Measurements from ENCODE around the gene SLC6A7.

Gene SLC6A7

GRCh38 chr5:150181766-150182545 is 7.9 kb upstream of the SLC6A7 start:
- H3K36me3 ChIP-seq (ENCODE audit: low read depth), result no peaks in the 10 kb centered on the region
- no peak overlapping the region for H3K27ac ChIP-seq (ENCODE audit: poor library complexity, severe bottlenecking)
- no peak for ATAC-seq (ENCODE audit: low read depth)
- H3K4me3 ChIP-seq (ENCODE audit: severe bottlenecking), result no peak overlapping the region
- no peaks in the 10 kb centered on the region for H3K27me3 ChIP-seq (ENCODE audit: insufficient read depth, poor library complexity, severe bottlenecking)
- TF ChIP-seq, protein P1, sequence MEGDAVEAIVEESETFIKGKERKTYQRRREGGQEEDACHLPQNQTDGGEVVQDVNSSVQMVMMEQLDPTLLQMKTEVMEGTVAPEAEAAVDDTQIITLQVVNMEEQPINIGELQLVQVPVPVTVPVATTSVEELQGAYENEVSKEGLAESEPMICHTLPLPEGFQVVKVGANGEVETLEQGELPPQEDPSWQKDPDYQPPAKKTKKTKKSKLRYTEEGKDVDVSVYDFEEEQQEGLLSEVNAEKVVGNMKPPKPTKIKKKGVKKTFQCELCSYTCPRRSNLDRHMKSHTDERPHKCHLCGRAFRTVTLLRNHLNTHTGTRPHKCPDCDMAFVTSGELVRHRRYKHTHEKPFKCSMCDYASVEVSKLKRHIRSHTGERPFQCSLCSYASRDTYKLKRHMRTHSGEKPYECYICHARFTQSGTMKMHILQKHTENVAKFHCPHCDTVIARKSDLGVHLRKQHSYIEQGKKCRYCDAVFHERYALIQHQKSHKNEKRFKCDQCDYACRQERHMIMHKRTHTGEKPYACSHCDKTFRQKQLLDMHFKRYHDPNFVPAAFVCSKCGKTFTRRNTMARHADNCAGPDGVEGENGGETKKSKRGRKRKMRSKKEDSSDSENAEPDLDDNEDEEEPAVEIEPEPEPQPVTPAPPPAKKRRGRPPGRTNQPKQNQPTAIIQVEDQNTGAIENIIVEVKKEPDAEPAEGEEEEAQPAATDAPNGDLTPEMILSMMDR (IDR thresholded peaks at IDR 0.05; ENCODE audit: poor library complexity, severe bottlenecking), result no peak
- H3K9me3 ChIP-seq (ENCODE audit: severe bottlenecking), result no peaks in the 10 kb centered on the region
- DNase-seq (ENCODE audit: low spot score), result no peak
- no peaks in the 10 kb centered on the region for H3K4me1 ChIP-seq (ENCODE audit: insufficient read depth, poor library complexity, severe bottlenecking)

GRCh38 chr5:150182774-150183173 is 7.1 kb upstream of the SLC6A7 start:
- no peaks in the 10 kb centered on the region for H3K4me1 ChIP-seq (ENCODE audit: insufficient read depth, poor library complexity, severe bottlenecking)
- H3K27ac ChIP-seq (ENCODE audit: poor library complexity, severe bottlenecking), result no peak overlapping the region
- no peaks in the 10 kb centered on the region for H3K9me3 ChIP-seq (ENCODE audit: severe bottlenecking)
- H3K36me3 ChIP-seq (ENCODE audit: low read depth), result no peaks in the 10 kb centered on the region
- H3K27me3 ChIP-seq (ENCODE audit: insufficient read depth, poor library complexity, severe bottlenecking), result peaks cover 2% of the 10 kb centered on the region
- DNase-seq (ENCODE audit: low spot score), result no peak
- H3K4me3 ChIP-seq (ENCODE audit: severe bottlenecking), result no peak overlapping the region
- ATAC-seq (ENCODE audit: low read depth), result no peak
- TF ChIP-seq, protein P1 (IDR thresholded peaks at IDR 0.05; ENCODE audit: poor library complexity, severe bottlenecking), result no peak

DNA sequence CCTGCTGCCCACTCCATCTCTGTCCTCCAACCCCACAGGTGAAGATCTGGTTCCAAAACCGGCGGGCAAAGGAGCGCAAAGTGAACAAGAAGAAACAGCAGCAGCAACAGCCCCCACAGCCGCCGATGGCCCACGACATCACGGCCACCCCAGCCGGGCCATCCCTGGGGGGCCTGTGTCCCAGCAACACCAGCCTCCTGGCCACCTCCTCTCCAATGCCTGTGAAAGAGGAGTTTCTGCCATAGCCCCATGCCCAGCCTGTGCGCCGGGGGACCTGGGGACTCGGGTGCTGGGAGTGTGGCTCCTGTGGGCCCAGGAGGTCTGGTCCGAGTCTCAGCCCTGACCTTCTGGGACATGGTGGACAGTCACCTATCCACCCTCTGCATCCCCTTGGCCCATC is 6.4 kb upstream of the SLC6A7 start:
- no peak overlapping the region for H3K4me3 ChIP-seq (ENCODE audit: severe bottlenecking)
- no peak overlapping the region for H3K27ac ChIP-seq (ENCODE audit: poor library complexity, severe bottlenecking)
- no peak for ATAC-seq (ENCODE audit: low read depth)
- H3K9me3 ChIP-seq (ENCODE audit: severe bottlenecking), result no peaks in the 10 kb centered on the region
- no peaks in the 10 kb centered on the region for H3K4me1 ChIP-seq (ENCODE audit: insufficient read depth, poor library complexity, severe bottlenecking)
- peaks cover 7% of the 10 kb centered on the region for H3K27me3 ChIP-seq (ENCODE audit: insufficient read depth, poor library complexity, severe bottlenecking)
- TF ChIP-seq, protein P1 (IDR thresholded peaks at IDR 0.05; ENCODE audit: poor library complexity, severe bottlenecking), result no peak
- no peak for DNase-seq (ENCODE audit: low spot score)
- no peaks in the 10 kb centered on the region for H3K36me3 ChIP-seq (ENCODE audit: low read depth)

DNA sequence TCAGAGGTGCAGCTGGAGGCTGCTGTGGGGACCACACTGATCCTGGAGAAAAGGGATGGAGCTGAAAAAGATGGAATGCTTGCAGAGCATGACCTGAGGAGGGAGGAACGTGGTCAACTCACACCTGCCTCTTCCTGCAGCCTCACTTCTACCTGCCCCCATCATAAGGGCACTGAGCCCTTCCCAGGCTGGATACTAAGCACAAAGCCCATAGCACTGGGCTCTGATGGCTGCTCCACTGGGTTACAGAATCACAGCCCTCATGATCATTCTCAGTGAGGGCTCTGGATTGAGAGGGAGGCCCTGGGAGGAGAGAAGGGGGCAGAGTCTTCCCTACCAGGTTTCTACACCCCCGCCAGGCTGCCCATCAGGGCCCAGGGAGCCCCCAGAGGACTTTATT is 5.9 kb upstream of the SLC6A7 start:
- no peaks in the 10 kb centered on the region for H3K4me1 ChIP-seq (ENCODE audit: insufficient read depth, poor library complexity, severe bottlenecking)
- H3K4me3 ChIP-seq (ENCODE audit: severe bottlenecking), result no peak overlapping the region
- no peak for DNase-seq (ENCODE audit: low spot score)
- no peaks in the 10 kb centered on the region for H3K36me3 ChIP-seq (ENCODE audit: low read depth)
- peaks cover 12% of the 10 kb centered on the region for H3K27me3 ChIP-seq (ENCODE audit: insufficient read depth, poor library complexity, severe bottlenecking)
- no peaks in the 10 kb centered on the region for H3K9me3 ChIP-seq (ENCODE audit: severe bottlenecking)
- TF ChIP-seq, protein P1 (IDR thresholded peaks at IDR 0.05; ENCODE audit: poor library complexity, severe bottlenecking), result no peak
- no peak overlapping the region for H3K27ac ChIP-seq (ENCODE audit: poor library complexity, severe bottlenecking)
- no peak for ATAC-seq (ENCODE audit: low read depth)

Data from RWPE2 (cell line).